Natural killer cell (primary cell): ENCODE measurements around the gene POLR2E. TPM values are rescaled to one million over a fixed set of nuclear protein-coding genes. Genes with fewer than 3 reads are reported as not detected.

Experiments used
- ATAC-seq, 3 donors: fragments of 150-1000 bp in 2 of 3; fragments of 200-7000 bp in 1 of 3; cut with Tn5 transposase; 1 replicate in 1 of 3; 2 replicates in 2 of 3; pipeline ENCODE4 v1.10.0; 2021; ENCODE audit warnings: mild to moderate bottlenecking in 2 of 3, moderate library complexity in 2 of 3
- DNase-seq, 2 donors: peaks; one replicate each; pipeline versions ENCODE4 v3.0.0 to v3.0.0-alpha.2; 2013 to 2021; ENCODE audit warnings: mixed read lengths in 1 of 2
- H3K27ac ChIP-seq: one replicate; pipeline ENCODE4 v1.5.1; 2013; ENCODE audit warnings: mild to moderate bottlenecking, low read length
- H3K27me3 ChIP-seq: one replicate; pipeline ENCODE4 v1.6.1; 2013; ENCODE audit warnings: low read length; ENCODE audit not compliant: control insufficient read depth, insufficient read depth
- H3K36me3 ChIP-seq: one replicate; pipeline ENCODE4 v1.6.1; 2013; ENCODE audit warnings: low read length; ENCODE audit not compliant: control insufficient read depth, insufficient read depth
- H3K4me1 ChIP-seq: one replicate; pipeline ENCODE4 v1.6.1; 2013; ENCODE audit warnings: low read length; ENCODE audit not compliant: control insufficient read depth, insufficient read depth
- H3K4me3 ChIP-seq: one replicate; pipeline ENCODE4 v1.5.1; 2013; ENCODE audit warnings: low read length
- H3K9me3 ChIP-seq: one replicate; pipeline ENCODE4 v1.6.1; 2013; ENCODE audit warnings: low read length; ENCODE audit not compliant: control insufficient read depth, insufficient read depth
- H3K27ac Mint-ChIP-seq, 2 donors: one replicate each; pipeline ENCODE4 v1.8.0; 2022; ENCODE audit warnings: mild to moderate bottlenecking in 2 of 2, mixed read lengths in 2 of 2, moderate library complexity in 1 of 2
- H3K27me3 Mint-ChIP-seq, 2 donors: one replicate each; pipeline ENCODE4 v1.8.0; 2022; ENCODE audit warnings: low read depth in 2 of 2, mixed read lengths in 2 of 2
- H3K36me3 Mint-ChIP-seq: one replicate; pipeline ENCODE4 v1.8.0; 2022; ENCODE audit warnings: mixed read lengths
- H3K4me1 Mint-ChIP-seq, 2 donors: one replicate each; pipeline ENCODE4 v1.8.0; 2022; ENCODE audit warnings: mixed read lengths in 2 of 2
- H3K4me3 Mint-ChIP-seq: one replicate; pipeline ENCODE4 v1.8.0; 2022; ENCODE audit warnings: mild to moderate bottlenecking, moderate library complexity, mixed read lengths
- H3K9me3 Mint-ChIP-seq, 2 donors: one replicate each; pipeline ENCODE4 v1.8.0; 2022; ENCODE audit warnings: mixed read lengths in 2 of 2
- CTCF ChIP-seq: fragments of 200-600 bp; IDR thresholded peaks from one replicate; pipeline ENCODE4 v1.8.0; 2022; ENCODE audit warnings: antibody characterized with exemption
- WGBS: methylation state at CpG from one replicate; pipeline ENCODE4 v1.1.7; 2013; ENCODE audit warnings: missing lambda C conversion rate; ENCODE audit not compliant: insufficient coverage; 5-methylcytosine and 5-hydroxymethylcytosine counted together
- intact Hi-C: fragments of 100-400 bp; cut with micrococcal nuclease; formaldehyde crosslinking; loops from one replicate; pipeline ENCODE4 v1.14.2; 2022
- total RNA-seq, 4 donors: library from RNA; stranded (reverse); fragments of 120-200 nt in 1 of 4; gene quantifications; one replicate each; pipeline versions ENCODE4 v1.2.3 to v1.2.4, GENCODE V29; 2013 to 2022

The POLR2E gene
- total RNA-seq, 3 donors from 2014 or later (not counting 1 experiment from before 2014, with no cell fraction given), result 77.3 to 105 (median 91.6) TPM

DNA sequence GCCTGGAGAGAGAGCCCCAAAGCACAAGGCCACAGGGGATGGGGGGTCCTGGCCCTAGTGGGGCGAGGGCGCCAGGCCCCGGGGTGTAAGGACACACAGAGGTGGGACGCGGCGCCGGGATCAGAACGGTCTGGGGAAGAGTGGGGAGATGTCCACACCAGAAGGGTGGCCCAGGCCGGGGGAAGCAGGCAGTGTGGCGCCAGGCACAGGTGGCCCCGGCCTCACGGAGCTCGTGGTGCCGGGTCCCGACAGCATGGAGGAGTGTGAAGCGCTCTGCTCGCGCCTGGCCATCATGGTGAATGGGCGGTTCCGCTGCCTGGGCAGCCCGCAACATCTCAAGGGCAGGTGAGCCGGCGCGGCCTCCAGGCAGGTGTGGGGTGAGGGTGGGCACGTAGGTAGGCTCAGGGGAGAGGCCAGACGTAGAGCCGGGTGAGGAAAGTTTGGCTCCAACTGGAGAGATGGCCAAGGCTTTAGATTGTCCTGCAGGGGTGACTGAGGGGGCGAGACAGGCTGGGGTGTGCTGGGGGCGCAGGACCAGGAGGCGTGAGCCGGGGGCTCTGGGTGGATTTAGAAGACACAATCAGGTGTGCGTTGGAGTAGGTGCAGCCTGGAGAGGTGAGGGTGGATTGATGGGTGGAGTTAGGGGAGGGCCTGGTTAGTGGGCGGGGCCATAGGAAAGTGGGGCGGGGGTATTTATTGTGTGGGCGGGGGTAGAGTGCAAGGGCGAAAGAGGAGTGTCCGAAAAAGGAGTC is 31.1 kb downstream of the POLR2E start:
- H3K9me3 Mint-ChIP-seq, result no peaks in the 10 kb centered on the region
- no peaks in the 10 kb centered on the region for H3K27me3 ChIP-seq
- no peak for ATAC-seq
- H3K27ac ChIP-seq, result no peak overlapping the region
- no peak overlapping the region for H3K4me3 ChIP-seq
- H3K36me3 ChIP-seq, result peaks cover 8% of the 10 kb centered on the region
- TF ChIP-seq CTCF, result no peak
- peaks cover 15 to 42% of the 10 kb centered on the region in 2 donors for H3K4me1 Mint-ChIP-seq
- DNase-seq, result peak in 1 of 2 donors; percentile 40
- no peaks in the 10 kb centered on the region for H3K9me3 ChIP-seq
- intact Hi-C loops, result no loop called here
- H3K4me1 ChIP-seq, result peaks cover 46% of the 10 kb centered on the region
- H3K27me3 Mint-ChIP-seq, result no peaks in the 10 kb centered on the region
- peak overlapping the region in 1 of 2 donors; percentile 81 for H3K27ac Mint-ChIP-seq
- H3K4me3 Mint-ChIP-seq, result no peak overlapping the region
- H3K36me3 Mint-ChIP-seq, result no peaks in the 10 kb centered on the region
- WGBS, result 91% methylated on average over 37 of the region's 37 CpGs

DNA sequence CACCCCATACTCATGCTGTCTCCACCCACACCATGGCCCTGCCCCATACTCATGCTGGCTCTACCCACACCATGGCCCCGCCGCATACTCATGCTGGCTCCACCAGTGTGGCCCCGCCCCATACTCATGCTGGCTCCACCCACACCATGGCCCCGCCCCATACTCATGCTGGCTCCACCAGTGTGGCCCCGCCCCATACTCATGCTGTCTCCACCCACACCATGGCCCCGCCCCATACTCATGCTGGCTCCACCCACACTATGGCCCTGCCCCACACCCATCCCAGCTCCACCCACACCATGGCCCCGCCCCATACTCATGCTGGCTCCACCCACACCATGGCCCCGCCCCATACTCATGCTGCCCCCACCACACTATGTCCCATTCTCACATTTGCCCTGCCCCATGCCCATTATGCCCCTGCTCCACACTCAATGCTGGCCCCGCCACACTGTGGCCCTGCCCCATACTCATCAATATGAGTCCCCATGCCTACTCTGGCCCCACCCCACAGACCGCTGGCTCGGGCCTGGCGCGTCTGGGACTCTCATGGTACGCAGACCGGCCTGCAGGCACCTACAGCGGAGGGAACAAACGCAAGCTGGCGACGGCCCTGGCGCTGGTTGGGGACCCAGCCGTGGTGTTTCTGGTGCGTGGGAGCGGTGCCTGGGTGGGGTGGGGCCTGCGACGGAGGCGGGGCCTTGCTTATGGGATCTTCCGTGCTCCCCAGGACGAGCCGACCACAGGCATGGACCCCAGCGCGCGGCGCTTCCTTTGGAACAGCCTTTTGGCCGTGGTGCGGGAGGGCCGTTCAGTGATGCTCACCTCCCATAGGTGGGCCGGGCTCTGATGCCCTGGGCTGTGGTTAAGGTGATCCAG is 31.9 kb downstream of the POLR2E start:
- no peak for TF ChIP-seq CTCF
- Histone ChIP-seq H3K27me3 (no peaks in the 10 kb centered on the region), H3K4me1 (peaks cover 38% of the 10 kb centered on the region), H3K9me3 (peaks cover 6% of the 10 kb centered on the region), H3K36me3 (peaks cover 8% of the 10 kb centered on the region), H3K4me3 (no peak overlapping the region), H3K27ac (peak overlapping the region; percentile 20)
- H3K4me3 Mint-ChIP-seq, result no peak overlapping the region
- peak overlapping the region in 1 of 2 donors; percentile 53 for H3K27ac Mint-ChIP-seq
- no peaks in the 10 kb centered on the region for H3K27me3 Mint-ChIP-seq
- H3K9me3 Mint-ChIP-seq, result no peaks in the 10 kb centered on the region
- no peaks in the 10 kb centered on the region for H3K36me3 Mint-ChIP-seq
- ATAC-seq, result peak; percentile 10 to 43 (median 12)
- H3K4me1 Mint-ChIP-seq, result peaks cover 7 to 33% of the 10 kb centered on the region in 2 donors
- intact Hi-C loops, result no loop called here
- 94% methylated on average over 37 of the region's 37 CpGs for WGBS
- DNase-seq, result peak; percentile 66 to 79

- intact Hi-C loops, result no loop called here
- Mint-ChIP-seq H3K4me1 (peaks cover 13 to 38% of the 10 kb centered on the region in 2 donors), H3K27ac (no peak overlapping the region), H3K4me3 (no peak overlapping the region), H3K27me3 (no peaks in the 10 kb centered on the region), H3K36me3 (no peaks in the 10 kb centered on the region), H3K9me3 (no peaks in the 10 kb centered on the region)
- Histone ChIP-seq H3K4me1 (peaks cover 41% of the 10 kb centered on the region), H3K27me3 (no peaks in the 10 kb centered on the region), H3K27ac (no peak overlapping the region), H3K9me3 (peaks cover 14% of the 10 kb centered on the region), H3K36me3 (peaks cover 6% of the 10 kb centered on the region), H3K4me3 (no peak overlapping the region)
- WGBS, result 97% methylated on average over 16 of the region's 17 CpGs
- no peak for TF ChIP-seq CTCF
- ATAC-seq, result peak in 2 of 3 donors; percentile 0
- no peak for DNase-seq
Observed at GRCh38 chr19:1062387-1063029, 32.7 kb downstream of the POLR2E start.
